Hepatocyte (in vitro differentiated cells): Measurements from ENCODE around the gene TMEM26. TPM values are rescaled to one million over a fixed set of nuclear protein-coding genes. Genes with fewer than 3 reads are reported as not detected.

Source experiments
- DNase-seq: peaks from one replicate; pipeline ENCODE4 v3.0.0-alpha.2; 2016; ENCODE audit warnings: low spot score
- H2AFZ ChIP-seq: fragments of 200-600 bp; sonication (generic); 2 replicates; pipeline ENCODE4 v1.6.0; 2016; ENCODE audit warnings: antibody characterized with exemption, mild to moderate bottlenecking
- H3K27ac ChIP-seq: fragments of 200-600 bp; sonication (generic); 2 replicates; pipeline ENCODE4 v1.5.1; 2016; ENCODE audit warnings: mild to moderate bottlenecking
- H3K27me3 ChIP-seq: fragments of 200-600 bp; sonication (generic); 2 replicates; pipeline ENCODE4 v1.6.1; 2016
- H3K36me3 ChIP-seq: fragments of 200-600 bp; sonication (generic); replicated peaks from 2 replicates; pipeline ENCODE4 v1.5.1; 2016; ENCODE audit warnings: low read depth; ENCODE audit not compliant: insufficient read depth
- H3K4me1 ChIP-seq: fragments of 200-600 bp; sonication (generic); 2 replicates; pipeline ENCODE4 v1.5.1; 2016; ENCODE audit warnings: mild to moderate bottlenecking, moderate library complexity; ENCODE audit not compliant: insufficient read depth
- H3K4me2 ChIP-seq: fragments of 200-600 bp; sonication (generic); 2 replicates; pipeline ENCODE4 v1.6.0; 2016
- H3K4me3 ChIP-seq: fragments of 200-600 bp; sonication (generic); 2 replicates; pipeline ENCODE4 v1.5.1; 2016; ENCODE audit warnings: mild to moderate bottlenecking
- H3K79me2 ChIP-seq: fragments of 200-600 bp; sonication (generic); 2 replicates; pipeline ENCODE4 v1.6.0; 2017; ENCODE audit warnings: mild to moderate bottlenecking
- H3K9me2 ChIP-seq: fragments of 200-600 bp; sonication (generic); replicated peaks from 2 replicates; pipeline ENCODE4 v1.6.0; 2017; ENCODE audit warnings: mild to moderate bottlenecking; ENCODE audit not compliant: insufficient read depth
- H3K9me3 ChIP-seq: fragments of 200-600 bp; sonication (generic); 2 replicates; pipeline ENCODE4 v1.5.1; 2016; ENCODE audit warnings: low read depth, mild to moderate bottlenecking
- H4K20me1 ChIP-seq: fragments of 200-600 bp; sonication (generic); 2 replicates; pipeline ENCODE4 v1.6.0; 2016; ENCODE audit warnings: mild to moderate bottlenecking; ENCODE audit not compliant: insufficient read depth, poor library complexity, severe bottlenecking
- CTCF ChIP-seq: fragments of 200-600 bp; sonication (generic); IDR thresholded peaks from 2 replicates; pipeline ENCODE4 v1.5.1; 2016; ENCODE audit warnings: antibody characterized with exemption, mild to moderate bottlenecking; ENCODE audit not compliant: poor library complexity
- EZH2 ChIP-seq: fragments of 200-600 bp; sonication (generic); IDR thresholded peaks from 2 replicates; pipeline ENCODE4 v1.6.1; 2016; ENCODE audit warnings: antibody characterized with exemption, mild to moderate bottlenecking, borderline replicate concordance
- EZH2phosphoT487 ChIP-seq: fragments of 200-600 bp; sonication (generic); IDR thresholded peaks from one replicate; pipeline ENCODE4 v1.6.1; 2018; ENCODE audit warnings: antibody characterized with exemption, mild to moderate bottlenecking, low read depth, moderate library complexity; ENCODE audit not compliant: unreplicated experiment, severe bottlenecking
- WGBS: methylation state at CpG from one replicate; pipeline ENCODE4 v1.1.6; 2016; ENCODE audit warnings: low lambda C conversion rate; ENCODE audit errors: missing lambda C conversion rate; 5-methylcytosine and 5-hydroxymethylcytosine counted together
- polyA plus RNA-seq: library from polyadenylated mRNA; unstranded; fragments of >200 nt; fragmentation: Nextera tagmentation; extraction: Ambion mirVana; gene quantifications from 2 replicates; pipeline ENCODE4 v1.2.1, GENCODE V29; 2016
- total RNA-seq: library from RNA; depleted of rRNA; stranded (reverse); fragments of >200 nt; gene quantifications from 2 replicates; pipeline ENCODE4 v1.2.3, GENCODE V29; 2014

The TMEM26 gene
- total and polyA plus RNA-seq, 2 experiments from 2014 or later, result 0.39 to 3.3 TPM

- Histone ChIP-seq H3K9me2 (no peaks in the 10 kb centered on the region), H3K79me2 (no peaks in the 10 kb centered on the region), H4K20me1 (no peaks in the 10 kb centered on the region), H3K27ac (no peak overlapping the region), H3K9me3 (no peaks in the 10 kb centered on the region), H3K27me3 (peaks cover 42% of the 10 kb centered on the region), H2AFZ (no peak overlapping the region), H3K4me2 (no peak overlapping the region), H3K4me3 (no peak overlapping the region), H3K4me1 (peaks cover 5% of the 10 kb centered on the region), H3K36me3 (no peaks in the 10 kb centered on the region)
- no peak for DNase-seq
- WGBS, result 92% methylated on average over 8 of the region's 8 CpGs
- TF ChIP-seq CTCF (no peak), EZH2 (no peak), EZH2phosphoT487 (no peak)
These were observed 2.5 kb upstream of the TMEM26 start for GRCh38 chr10:61455656-61456055.

DNA sequence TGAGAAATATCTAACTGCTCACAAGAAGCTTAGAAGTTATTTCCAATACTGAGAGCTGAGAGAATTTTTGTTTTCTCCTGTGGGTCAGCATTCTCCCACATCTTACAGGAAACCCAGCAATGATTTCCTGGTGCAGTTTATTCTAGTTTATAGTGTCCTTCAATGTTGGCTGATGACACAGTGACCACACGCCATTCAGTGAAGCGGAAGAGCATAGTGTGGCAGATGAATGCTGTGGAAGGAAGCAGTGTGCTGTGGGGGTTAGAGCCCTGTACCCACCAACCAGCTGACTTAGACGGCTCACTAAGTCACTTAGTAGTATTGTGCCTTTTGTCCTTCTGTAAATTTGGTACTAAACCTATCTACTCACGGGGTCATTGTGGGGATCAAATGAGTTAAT lies 1.4 kb upstream of the TMEM26 start:
- H3K4me2 ChIP-seq, result no peak overlapping the region
- no peaks in the 10 kb centered on the region for H3K79me2 ChIP-seq
- peaks cover 5% of the 10 kb centered on the region for H3K4me1 ChIP-seq
- H2AFZ ChIP-seq, result no peak overlapping the region
- no peak for DNase-seq
- no peaks in the 10 kb centered on the region for H3K36me3 ChIP-seq
- TF ChIP-seq CTCF, result no peak
- no peak for TF ChIP-seq EZH2phosphoT487
- TF ChIP-seq EZH2, result no peak
- WGBS, result 94% methylated on average over 4 of the region's 4 CpGs
- no peaks in the 10 kb centered on the region for H4K20me1 ChIP-seq
- no peaks in the 10 kb centered on the region for H3K9me3 ChIP-seq
- no peak overlapping the region for H3K27ac ChIP-seq
- no peaks in the 10 kb centered on the region for H3K9me2 ChIP-seq
- H3K4me3 ChIP-seq, result no peak overlapping the region
- H3K27me3 ChIP-seq, result peaks cover 42% of the 10 kb centered on the region

GRCh38 chr10:61452151-61452651 lies 980 bp downstream of the TMEM26 start:
- Histone ChIP-seq H4K20me1 (no peaks in the 10 kb centered on the region), H3K27me3 (peaks cover 42% of the 10 kb centered on the region), H3K4me1 (peaks cover 5% of the 10 kb centered on the region), H3K36me3 (no peaks in the 10 kb centered on the region), H3K9me2 (no peaks in the 10 kb centered on the region), H3K79me2 (no peaks in the 10 kb centered on the region), H3K4me2 (peak overlapping the region; percentile 93), H2AFZ (peak overlapping the region; percentile 72), H3K27ac (no peak overlapping the region), H3K4me3 (peak overlapping the region; percentile 70), H3K9me3 (no peaks in the 10 kb centered on the region)
- TF ChIP-seq EZH2phosphoT487, result no peak
- peak; percentile 17 for TF ChIP-seq EZH2
- peak; percentile 3 for TF ChIP-seq CTCF
- 8% methylated on average over 28 of the region's 28 CpGs for WGBS
- DNase-seq, result peak; percentile 15
